SK-N-SH treated with all-trans-retinoic acid at 6 μM for 48 hours (cell line): ENCODE data around the gene IZUMO1R.
A peak's percentile ranks its signal among the peaks of the same experiment; 100 is the strongest.

Experiments used
- ATAC-seq: fragments of 200-7000 bp; cut with Tn5 transposase; 3 replicates; pipeline ENCODE4 v1.9.1; 2020; ENCODE audit warnings: mild to moderate bottlenecking, moderate library complexity
- ARNTL ChIP-seq: fragments of 450-650 bp; formaldehyde crosslinking; IDR thresholded peaks from 2 replicates; pipeline ENCODE4 v1.5.0; 2020; ENCODE audit warnings: low read depth, mild to moderate bottlenecking, moderate library complexity, borderline replicate concordance
- BACH2 ChIP-seq: fragments of 250-450 bp; sonication (Bioruptor Pico); IDR thresholded peaks from 2 replicates; pipeline ENCODE4 v1.9.0; 2021; ENCODE audit warnings: mild to moderate bottlenecking, borderline replicate concordance
- CSDC2 ChIP-seq: fragments of 250-450 bp; sonication (Bioruptor Pico); IDR thresholded peaks from 2 replicates; pipeline ENCODE4 v1.5.0; 2020; ENCODE audit warnings: mild to moderate bottlenecking, moderate library complexity
- ESRRG ChIP-seq: fragments of 250-450 bp; sonication (Bioruptor Pico); IDR thresholded peaks from 2 replicates; pipeline ENCODE4 v1.6.1; 2021; ENCODE audit warnings: mild to moderate bottlenecking
- ISL1 ChIP-seq: fragments of 250-450 bp; sonication (Bioruptor Pico); IDR thresholded peaks from 2 replicates; pipeline ENCODE4 v2.1.2; 2022; ENCODE audit warnings: mild to moderate bottlenecking, moderate library complexity
- OSR1 ChIP-seq: fragments of 250-450 bp; sonication (Bioruptor Pico); IDR thresholded peaks from 2 replicates; pipeline ENCODE4 v1.8.0; 2022; ENCODE audit warnings: moderate library complexity, mild to moderate bottlenecking, inconsistent platforms
- RARB ChIP-seq: fragments of 250-450 bp; sonication (Bioruptor Pico); IDR thresholded peaks from 2 replicates; pipeline ENCODE4 v1.8.0; 2021; ENCODE audit warnings: mild to moderate bottlenecking, moderate library complexity
- SNAI2 ChIP-seq: fragments of 250-450 bp; sonication (Bioruptor Pico); IDR thresholded peaks from 2 replicates; pipeline ENCODE4 v1.5.0; 2020; ENCODE audit warnings: mild to moderate bottlenecking, moderate library complexity
- TCF4 ChIP-seq: fragments of 250-450 bp; sonication (Bioruptor Pico); IDR thresholded peaks from 2 replicates; pipeline ENCODE4 v1.8.0; 2021; ENCODE audit warnings: mild to moderate bottlenecking, moderate library complexity, borderline replicate concordance
- TOX ChIP-seq: fragments of 250-450 bp; sonication (Bioruptor Pico); IDR thresholded peaks from 2 replicates; pipeline ENCODE4 v1.8.0; 2021; ENCODE audit warnings: mild to moderate bottlenecking, moderate library complexity, borderline replicate concordance
- ZC3H10 ChIP-seq: fragments of 250-450 bp; sonication (Bioruptor Pico); IDR thresholded peaks from 2 replicates; pipeline ENCODE4 v1.5.1; 2021; ENCODE audit warnings: mild to moderate bottlenecking, moderate library complexity
- ZFP3 ChIP-seq: fragments of 250-450 bp; sonication (Bioruptor Pico); IDR thresholded peaks from 2 replicates; pipeline ENCODE4 v1.5.0; 2020; ENCODE audit warnings: mild to moderate bottlenecking, moderate library complexity
- ZFP30 ChIP-seq: fragments of 450-650 bp; formaldehyde crosslinking; IDR thresholded peaks from 2 replicates; pipeline ENCODE4 v1.5.0; 2022; ENCODE audit warnings: mild to moderate bottlenecking, moderate library complexity
- ZNF70 ChIP-seq: fragments of 450-650 bp; formaldehyde crosslinking; IDR thresholded peaks from 2 replicates; pipeline ENCODE4 v1.5.0; 2020; ENCODE audit warnings: mild to moderate bottlenecking, moderate library complexity
- ZNF8 ChIP-seq: fragments of 450-650 bp; formaldehyde crosslinking; IDR thresholded peaks from 2 replicates; pipeline ENCODE4 v1.5.0; 2020; ENCODE audit warnings: mild to moderate bottlenecking, moderate library complexity
- TF ChIP-seq, protein P1 (sequence below): fragments of 250-450 bp; sonication (Bioruptor Pico); IDR thresholded peaks from 2 replicates; pipeline ENCODE4 v1.5.1; 2020; ENCODE audit warnings: low read depth, mild to moderate bottlenecking, moderate library complexity
- TF ChIP-seq, protein P2 (sequence below): fragments of 250-450 bp; sonication (Bioruptor Pico); IDR thresholded peaks from 2 replicates; pipeline ENCODE4 v1.5.0; 2020; ENCODE audit warnings: mild to moderate bottlenecking, moderate library complexity
- TF ChIP-seq, protein P3 (sequence below): fragments of 250-450 bp; sonication (Bioruptor Pico); IDR thresholded peaks from 2 replicates; pipeline ENCODE4 v1.8.0; 2020; ENCODE audit warnings: mild to moderate bottlenecking, moderate library complexity, borderline replicate concordance
- TF ChIP-seq, protein P4 (sequence below): fragments of 250-450 bp; sonication (Bioruptor Pico); IDR thresholded peaks from 2 replicates; pipeline ENCODE4 v1.5.1; 2021; ENCODE audit warnings: mild to moderate bottlenecking, moderate library complexity

The IZUMO1R gene

DNA sequence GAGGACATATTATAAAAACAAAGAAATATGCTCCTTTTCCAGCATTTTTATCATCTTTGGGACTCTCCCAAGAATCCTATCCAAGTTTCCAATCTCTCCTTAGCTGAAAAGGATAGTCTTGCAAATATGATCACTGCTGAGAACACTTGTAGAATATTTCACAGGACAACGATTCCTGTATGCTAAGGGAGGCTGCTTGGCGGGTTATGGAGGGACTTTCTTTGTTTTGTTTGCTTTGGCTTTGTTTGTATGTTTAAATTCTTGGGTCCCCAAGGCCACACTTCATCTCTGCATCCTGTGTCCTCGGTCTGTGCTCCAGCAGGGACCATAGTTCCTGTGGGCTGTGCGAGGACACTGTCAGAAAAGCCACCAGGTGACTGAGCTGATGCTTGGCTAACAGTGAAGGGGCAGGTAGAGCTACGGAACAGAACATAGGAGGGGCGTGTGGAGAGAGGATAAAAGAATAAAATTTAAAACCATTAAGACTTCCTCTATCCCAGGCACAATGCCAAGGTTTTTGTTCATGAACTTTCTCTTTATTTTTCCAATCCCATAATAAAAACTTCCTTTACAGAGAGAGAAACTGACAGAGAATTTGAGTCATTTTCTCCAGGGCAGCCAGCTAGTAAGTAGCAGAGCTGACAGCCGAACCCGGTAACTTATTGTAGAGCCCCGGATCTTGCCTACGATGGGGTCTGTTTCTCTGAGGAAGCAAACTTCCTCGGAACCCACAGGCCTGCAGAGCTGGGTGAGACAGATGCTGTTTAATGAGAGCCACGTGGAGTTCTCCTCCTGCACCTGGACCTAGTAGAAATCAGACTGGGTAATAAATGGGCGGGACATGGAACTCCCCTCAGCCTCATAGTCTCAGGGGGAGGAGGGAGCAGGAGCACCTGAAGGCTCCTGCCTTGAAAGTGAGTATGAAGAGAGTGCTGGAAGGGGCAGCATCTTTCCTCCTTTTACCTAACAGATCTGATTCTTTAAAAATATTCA is at the start of gene IZUMO1R:
Gene IZUMO1R, plus strand, starts transcription at position 615 of the 993 bp plus-strand sequence. CDS start 1,057 bp downstream, outside the sequence.
- peak; percentile 9; the same call in 1 of the 3 replicates for ATAC-seq
- no peak for TF ChIP-seq SNAI2 (CRISPR knock-in tag)
- TF ChIP-seq ZFP3 = no peak
- no peak for TF ChIP-seq RARB (CRISPR knock-in tag)
- TF ChIP-seq, protein P1, sequence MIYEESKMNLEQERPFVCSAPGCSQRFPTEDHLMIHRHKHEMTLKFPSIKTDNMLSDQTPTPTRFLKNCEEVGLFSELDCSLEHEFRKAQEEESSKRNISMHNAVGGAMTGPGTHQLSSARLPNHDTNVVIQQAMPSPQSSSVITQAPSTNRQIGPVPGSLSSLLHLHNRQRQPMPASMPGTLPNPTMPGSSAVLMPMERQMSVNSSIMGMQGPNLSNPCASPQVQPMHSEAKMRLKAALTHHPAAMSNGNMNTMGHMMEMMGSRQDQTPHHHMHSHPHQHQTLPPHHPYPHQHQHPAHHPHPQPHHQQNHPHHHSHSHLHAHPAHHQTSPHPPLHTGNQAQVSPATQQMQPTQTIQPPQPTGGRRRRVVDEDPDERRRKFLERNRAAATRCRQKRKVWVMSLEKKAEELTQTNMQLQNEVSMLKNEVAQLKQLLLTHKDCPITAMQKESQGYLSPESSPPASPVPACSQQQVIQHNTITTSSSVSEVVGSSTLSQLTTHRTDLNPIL (CRISPR knock-in tag) = no peak
- no peak for TF ChIP-seq ZNF8
- TF ChIP-seq, protein P2, sequence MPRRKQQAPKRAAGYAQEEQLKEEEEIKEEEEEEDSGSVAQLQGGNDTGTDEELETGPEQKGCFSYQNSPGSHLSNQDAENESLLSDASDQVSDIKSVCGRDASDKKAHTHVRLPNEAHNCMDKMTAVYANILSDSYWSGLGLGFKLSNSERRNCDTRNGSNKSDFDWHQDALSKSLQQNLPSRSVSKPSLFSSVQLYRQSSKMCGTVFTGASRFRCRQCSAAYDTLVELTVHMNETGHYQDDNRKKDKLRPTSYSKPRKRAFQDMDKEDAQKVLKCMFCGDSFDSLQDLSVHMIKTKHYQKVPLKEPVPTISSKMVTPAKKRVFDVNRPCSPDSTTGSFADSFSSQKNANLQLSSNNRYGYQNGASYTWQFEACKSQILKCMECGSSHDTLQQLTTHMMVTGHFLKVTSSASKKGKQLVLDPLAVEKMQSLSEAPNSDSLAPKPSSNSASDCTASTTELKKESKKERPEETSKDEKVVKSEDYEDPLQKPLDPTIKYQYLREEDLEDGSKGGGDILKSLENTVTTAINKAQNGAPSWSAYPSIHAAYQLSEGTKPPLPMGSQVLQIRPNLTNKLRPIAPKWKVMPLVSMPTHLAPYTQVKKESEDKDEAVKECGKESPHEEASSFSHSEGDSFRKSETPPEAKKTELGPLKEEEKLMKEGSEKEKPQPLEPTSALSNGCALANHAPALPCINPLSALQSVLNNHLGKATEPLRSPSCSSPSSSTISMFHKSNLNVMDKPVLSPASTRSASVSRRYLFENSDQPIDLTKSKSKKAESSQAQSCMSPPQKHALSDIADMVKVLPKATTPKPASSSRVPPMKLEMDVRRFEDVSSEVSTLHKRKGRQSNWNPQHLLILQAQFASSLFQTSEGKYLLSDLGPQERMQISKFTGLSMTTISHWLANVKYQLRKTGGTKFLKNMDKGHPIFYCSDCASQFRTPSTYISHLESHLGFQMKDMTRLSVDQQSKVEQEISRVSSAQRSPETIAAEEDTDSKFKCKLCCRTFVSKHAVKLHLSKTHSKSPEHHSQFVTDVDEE (CRISPR knock-in tag) = no peak
- no peak for TF ChIP-seq ESRRG (CRISPR knock-in tag)
- TF ChIP-seq, protein P3, sequence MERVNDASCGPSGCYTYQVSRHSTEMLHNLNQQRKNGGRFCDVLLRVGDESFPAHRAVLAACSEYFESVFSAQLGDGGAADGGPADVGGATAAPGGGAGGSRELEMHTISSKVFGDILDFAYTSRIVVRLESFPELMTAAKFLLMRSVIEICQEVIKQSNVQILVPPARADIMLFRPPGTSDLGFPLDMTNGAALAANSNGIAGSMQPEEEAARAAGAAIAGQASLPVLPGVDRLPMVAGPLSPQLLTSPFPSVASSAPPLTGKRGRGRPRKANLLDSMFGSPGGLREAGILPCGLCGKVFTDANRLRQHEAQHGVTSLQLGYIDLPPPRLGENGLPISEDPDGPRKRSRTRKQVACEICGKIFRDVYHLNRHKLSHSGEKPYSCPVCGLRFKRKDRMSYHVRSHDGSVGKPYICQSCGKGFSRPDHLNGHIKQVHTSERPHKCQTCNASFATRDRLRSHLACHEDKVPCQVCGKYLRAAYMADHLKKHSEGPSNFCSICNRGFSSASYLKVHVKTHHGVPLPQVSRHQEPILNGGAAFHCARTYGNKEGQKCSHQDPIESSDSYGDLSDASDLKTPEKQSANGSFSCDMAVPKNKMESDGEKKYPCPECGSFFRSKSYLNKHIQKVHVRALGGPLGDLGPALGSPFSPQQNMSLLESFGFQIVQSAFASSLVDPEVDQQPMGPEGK = no peak
- no peak for TF ChIP-seq CSDC2 (CRISPR knock-in tag)
- TF ChIP-seq OSR1 = no peak
- no peak for TF ChIP-seq BACH2 (CRISPR knock-in tag)
- TF ChIP-seq TCF4 (CRISPR knock-in tag) = no peak
- no peak for TF ChIP-seq ZNF70

DNA sequence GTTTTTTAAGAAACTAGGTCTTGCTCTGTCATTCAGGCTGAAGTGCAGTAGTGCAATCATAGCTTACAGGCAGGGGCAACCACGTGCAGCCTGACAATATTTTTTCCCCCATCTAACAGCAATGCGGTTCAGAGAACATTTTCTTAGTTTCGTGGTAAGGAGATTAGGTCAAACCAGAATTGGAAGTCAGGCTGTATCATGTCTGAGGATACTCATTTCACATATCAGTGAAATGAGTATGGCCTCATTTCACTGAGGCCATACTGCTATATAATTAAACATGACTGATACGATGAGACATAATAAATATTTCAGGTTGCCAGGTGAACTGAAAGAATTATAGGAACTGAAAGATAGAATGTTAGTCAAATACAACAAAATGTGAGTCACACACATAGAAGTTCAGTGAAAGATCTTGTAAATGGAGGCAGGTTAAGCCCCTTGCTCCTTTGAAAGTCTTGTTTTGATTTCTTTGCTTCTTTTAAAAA is 32.5 kb upstream of the IZUMO1R start:
- TF ChIP-seq, protein P1 (CRISPR knock-in tag) = no peak
- TF ChIP-seq ZFP30 (CRISPR knock-in tag) (no peak), BACH2 (CRISPR knock-in tag) (no peak), ZC3H10 (CRISPR knock-in tag) (no peak), ZNF70 (no peak), OSR1 (no peak), ARNTL (CRISPR knock-in tag) (no peak), ESRRG (CRISPR knock-in tag) (no peak), ZFP3 (no peak), TOX (CRISPR knock-in tag) (no peak), ISL1 (CRISPR knock-in tag) (no peak), SNAI2 (CRISPR knock-in tag) (no peak)
- TF ChIP-seq, protein P2 (CRISPR knock-in tag) = no peak
- TF ChIP-seq, protein P4, sequence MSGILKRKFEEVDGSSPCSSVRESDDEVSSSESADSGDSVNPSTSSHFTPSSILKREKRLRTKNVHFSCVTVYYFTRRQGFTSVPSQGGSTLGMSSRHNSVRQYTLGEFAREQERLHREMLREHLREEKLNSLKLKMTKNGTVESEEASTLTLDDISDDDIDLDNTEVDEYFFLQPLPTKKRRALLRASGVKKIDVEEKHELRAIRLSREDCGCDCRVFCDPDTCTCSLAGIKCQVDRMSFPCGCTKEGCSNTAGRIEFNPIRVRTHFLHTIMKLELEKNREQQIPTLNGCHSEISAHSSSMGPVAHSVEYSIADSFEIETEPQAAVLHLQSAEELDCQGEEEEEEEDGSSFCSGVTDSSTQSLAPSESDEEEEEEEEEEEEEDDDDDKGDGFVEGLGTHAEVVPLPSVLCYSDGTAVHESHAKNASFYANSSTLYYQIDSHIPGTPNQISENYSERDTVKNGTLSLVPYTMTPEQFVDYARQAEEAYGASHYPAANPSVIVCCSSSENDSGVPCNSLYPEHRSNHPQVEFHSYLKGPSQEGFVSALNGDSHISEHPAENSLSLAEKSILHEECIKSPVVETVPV (CRISPR knock-in tag) = no peak
- TF ChIP-seq, protein P3 = no peak
- no peak for ATAC-seq
